Glutamatergic neuron (in vitro differentiated cells): ENCODE results near the gene FKRP. TPM values are rescaled to one million over a fixed set of nuclear protein-coding genes. Genes with fewer than 3 reads are reported as not detected.
A peak's percentile ranks its signal among the peaks of the same experiment; 100 is the strongest.
"Not testable (repeated sequence)": the region's sequence is repeated elsewhere in the genome, so short reads cannot be mapped to it uniquely, and the experiment has no call there.

Source experiments
- DNase-seq: peaks from one replicate; pipeline ENCODE4 v3.0.0; 2022
- H3K27ac Mint-ChIP-seq: one replicate; pipeline ENCODE4 v1.8.0; 2020; ENCODE audit warnings: mild to moderate bottlenecking, mixed read lengths, inconsistent platforms; ENCODE audit not compliant: unreplicated experiment
- H3K27me3 Mint-ChIP-seq: one replicate; pipeline ENCODE4 v1.8.0; 2020; ENCODE audit warnings: mild to moderate bottlenecking, moderate library complexity, mixed read lengths, inconsistent platforms; ENCODE audit not compliant: unreplicated experiment
- H3K36me3 Mint-ChIP-seq: one replicate; pipeline ENCODE4 v1.8.0; 2020; ENCODE audit warnings: mild to moderate bottlenecking, mixed read lengths, inconsistent platforms; ENCODE audit not compliant: unreplicated experiment
- H3K4me1 Mint-ChIP-seq: one replicate; pipeline ENCODE4 v1.8.0; 2020; ENCODE audit warnings: mild to moderate bottlenecking, low read depth, mixed read lengths, inconsistent platforms; ENCODE audit not compliant: unreplicated experiment
- H3K4me3 Mint-ChIP-seq: one replicate; pipeline ENCODE4 v1.8.0; 2020; ENCODE audit warnings: mild to moderate bottlenecking, mixed read lengths, inconsistent platforms; ENCODE audit not compliant: unreplicated experiment
- H3K9me3 Mint-ChIP-seq: one replicate; pipeline ENCODE4 v1.8.0; 2020; ENCODE audit warnings: mild to moderate bottlenecking, moderate library complexity, mixed read lengths, inconsistent platforms; ENCODE audit not compliant: unreplicated experiment
- total RNA-seq: library from RNA; stranded (reverse); fragmentation: NEBNext Ultra II Directional; extraction: Animal tissue kit (Norgen Biotek cat#: 25700); gene quantifications from one replicate; pipeline ENCODE4 v1.2.1, GENCODE V29; 2021; ENCODE audit not compliant: unreplicated experiment
- TF ChIP-seq, protein P1 (sequence below): fragments of 200-600 bp; sonication (generic); IDR thresholded peaks from one replicate; pipeline ENCODE4 v1.5.0; 2021; ENCODE audit not compliant: partially characterized antibody, unreplicated experiment

FKRP gene
- total RNA-seq, 1 donor from 2014 or later: 46.6 TPM

DNA sequence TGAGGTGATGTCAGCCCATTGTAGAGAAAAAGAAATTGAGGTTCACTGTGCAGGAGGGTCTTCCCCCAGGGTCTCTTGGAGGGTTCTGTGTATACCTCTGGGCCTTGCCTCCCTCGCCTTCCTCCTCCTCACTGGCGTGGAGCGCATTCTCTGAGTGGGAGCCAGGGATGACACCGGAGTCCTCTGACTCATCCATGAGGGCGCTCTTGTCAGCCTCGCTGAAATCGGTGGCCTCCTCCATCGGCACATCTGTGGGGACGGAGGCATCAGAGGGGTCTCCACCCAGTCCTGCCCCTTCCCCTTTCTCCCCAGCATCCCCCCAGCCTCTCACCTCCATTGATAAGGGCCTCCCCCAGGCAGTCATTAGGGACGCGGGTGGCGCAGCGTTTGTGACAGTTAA lies 45.2 kb upstream of the FKRP start:
- no peaks in the 10 kb centered on the region for H3K36me3 Mint-ChIP-seq
- TF ChIP-seq, protein P1, sequence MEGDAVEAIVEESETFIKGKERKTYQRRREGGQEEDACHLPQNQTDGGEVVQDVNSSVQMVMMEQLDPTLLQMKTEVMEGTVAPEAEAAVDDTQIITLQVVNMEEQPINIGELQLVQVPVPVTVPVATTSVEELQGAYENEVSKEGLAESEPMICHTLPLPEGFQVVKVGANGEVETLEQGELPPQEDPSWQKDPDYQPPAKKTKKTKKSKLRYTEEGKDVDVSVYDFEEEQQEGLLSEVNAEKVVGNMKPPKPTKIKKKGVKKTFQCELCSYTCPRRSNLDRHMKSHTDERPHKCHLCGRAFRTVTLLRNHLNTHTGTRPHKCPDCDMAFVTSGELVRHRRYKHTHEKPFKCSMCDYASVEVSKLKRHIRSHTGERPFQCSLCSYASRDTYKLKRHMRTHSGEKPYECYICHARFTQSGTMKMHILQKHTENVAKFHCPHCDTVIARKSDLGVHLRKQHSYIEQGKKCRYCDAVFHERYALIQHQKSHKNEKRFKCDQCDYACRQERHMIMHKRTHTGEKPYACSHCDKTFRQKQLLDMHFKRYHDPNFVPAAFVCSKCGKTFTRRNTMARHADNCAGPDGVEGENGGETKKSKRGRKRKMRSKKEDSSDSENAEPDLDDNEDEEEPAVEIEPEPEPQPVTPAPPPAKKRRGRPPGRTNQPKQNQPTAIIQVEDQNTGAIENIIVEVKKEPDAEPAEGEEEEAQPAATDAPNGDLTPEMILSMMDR: no peak
- H3K27me3 Mint-ChIP-seq: peaks cover 2% of the 10 kb centered on the region
- H3K27ac Mint-ChIP-seq: no peak overlapping the region
- no peak overlapping the region for H3K4me3 Mint-ChIP-seq
- H3K4me1 Mint-ChIP-seq: no peaks in the 10 kb centered on the region
- DNase-seq: no peak
- peaks cover 1% of the 10 kb centered on the region for H3K9me3 Mint-ChIP-seq

DNA sequence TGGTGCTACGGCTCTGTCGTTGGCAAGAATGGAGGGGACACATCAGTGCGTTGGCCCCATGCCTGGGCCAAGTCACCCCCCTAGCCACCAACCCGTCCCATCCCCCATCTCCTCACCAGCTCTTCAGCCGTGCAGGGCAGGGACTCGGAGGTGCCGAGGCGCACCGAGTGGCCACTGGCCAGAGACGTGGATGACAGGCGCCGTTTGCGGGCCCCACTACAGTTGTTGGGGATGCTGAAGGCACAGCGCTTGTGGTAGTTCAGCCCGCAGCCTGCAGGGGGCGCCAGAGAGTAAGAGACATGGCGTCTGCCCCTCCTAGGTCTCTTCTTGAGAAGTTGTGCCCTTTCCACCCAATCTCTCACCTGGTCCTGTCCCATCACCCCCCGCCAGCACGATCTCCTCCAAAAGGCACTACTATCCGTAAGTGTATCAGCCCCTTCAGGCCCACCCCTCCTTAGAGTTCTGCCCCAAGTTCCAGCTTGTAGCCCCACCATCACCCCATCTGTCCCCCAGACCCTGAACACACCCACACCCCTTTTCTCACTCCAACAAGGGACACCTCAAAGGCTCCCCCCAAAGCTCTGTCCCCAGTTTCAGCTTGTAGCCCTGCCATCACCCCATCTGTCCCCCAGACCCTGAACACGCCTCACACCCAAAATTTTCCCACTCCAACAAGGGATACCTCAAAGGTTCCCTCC lies 41.3 kb upstream of the FKRP start:
- Mint-ChIP-seq H3K36me3 (no peaks in the 10 kb centered on the region), H3K27me3 (no peaks in the 10 kb centered on the region), H3K9me3 (peaks cover 3% of the 10 kb centered on the region), H3K4me1 (no peaks in the 10 kb centered on the region), H3K27ac (no peak overlapping the region), H3K4me3 (no peak overlapping the region)
- DNase-seq: peak; percentile 91
- TF ChIP-seq, protein P1: peak; percentile 98

DNA sequence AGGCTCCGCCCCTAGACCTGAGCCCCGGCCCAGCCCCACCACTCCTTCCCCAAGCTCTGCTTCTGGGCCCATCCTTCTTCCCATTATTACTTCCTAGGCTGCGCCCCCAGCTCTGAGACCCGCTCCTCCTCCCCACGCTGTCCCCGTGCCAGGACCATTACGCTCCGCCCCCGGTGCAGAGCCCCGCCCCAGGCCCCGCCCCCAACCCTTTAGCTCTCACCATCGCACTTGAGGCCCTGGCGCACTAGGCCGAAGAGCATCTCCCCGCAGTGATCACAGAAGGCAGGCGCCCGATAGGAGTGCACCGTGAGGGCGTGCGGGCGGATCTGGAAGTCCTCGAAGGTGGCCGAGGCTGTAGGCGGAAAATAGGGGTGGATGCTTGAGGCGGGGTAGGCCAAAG lies 35.2 kb upstream of the FKRP start:
- TF ChIP-seq, protein P1: no peak
- peaks cover 10% of the 10 kb centered on the region for H3K4me1 Mint-ChIP-seq
- H3K36me3 Mint-ChIP-seq: no peaks in the 10 kb centered on the region
- no peak for DNase-seq
- no peak overlapping the region for H3K4me3 Mint-ChIP-seq
- H3K27ac Mint-ChIP-seq: no peak overlapping the region
- peaks cover 2% of the 10 kb centered on the region for H3K27me3 Mint-ChIP-seq
- H3K9me3 Mint-ChIP-seq: peaks cover 5% of the 10 kb centered on the region

DNA sequence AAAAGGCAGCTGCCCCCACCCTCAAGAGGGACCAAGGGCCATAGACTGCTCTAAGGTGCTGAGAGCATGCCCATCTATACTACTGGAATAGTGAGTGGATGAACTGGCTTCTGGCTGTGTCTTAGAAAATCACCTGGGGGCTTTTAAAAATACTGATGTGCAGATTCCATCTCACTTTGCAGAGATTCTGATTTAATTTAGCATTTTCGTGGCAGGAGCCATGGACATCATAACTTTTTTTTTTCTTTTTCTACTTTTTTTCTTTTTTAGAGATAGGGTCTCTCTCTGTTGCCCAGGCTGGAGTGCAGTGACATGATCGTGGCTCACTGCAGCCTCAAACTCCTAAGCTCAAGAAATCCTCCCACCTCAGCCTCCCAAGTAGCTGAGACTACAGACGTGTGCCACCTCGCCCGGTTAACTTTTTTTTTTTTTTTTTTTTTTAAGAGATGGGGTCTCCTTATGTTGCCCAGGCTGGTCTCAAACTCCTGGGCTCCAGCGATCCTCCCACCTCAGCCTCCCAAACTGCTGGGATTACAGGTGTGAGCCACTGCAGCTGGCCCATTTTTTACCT lies 33.0 kb upstream of the FKRP start:
- not testable (repeated sequence) for DNase-seq, H3K9me3 Mint-ChIP-seq, H3K36me3 Mint-ChIP-seq, H3K27me3 Mint-ChIP-seq, H3K27ac Mint-ChIP-seq
- Mint-ChIP-seq H3K4me3 (peak overlapping the region; percentile 86), H3K4me1 (peaks cover 13% of the 10 kb centered on the region)

DNA sequence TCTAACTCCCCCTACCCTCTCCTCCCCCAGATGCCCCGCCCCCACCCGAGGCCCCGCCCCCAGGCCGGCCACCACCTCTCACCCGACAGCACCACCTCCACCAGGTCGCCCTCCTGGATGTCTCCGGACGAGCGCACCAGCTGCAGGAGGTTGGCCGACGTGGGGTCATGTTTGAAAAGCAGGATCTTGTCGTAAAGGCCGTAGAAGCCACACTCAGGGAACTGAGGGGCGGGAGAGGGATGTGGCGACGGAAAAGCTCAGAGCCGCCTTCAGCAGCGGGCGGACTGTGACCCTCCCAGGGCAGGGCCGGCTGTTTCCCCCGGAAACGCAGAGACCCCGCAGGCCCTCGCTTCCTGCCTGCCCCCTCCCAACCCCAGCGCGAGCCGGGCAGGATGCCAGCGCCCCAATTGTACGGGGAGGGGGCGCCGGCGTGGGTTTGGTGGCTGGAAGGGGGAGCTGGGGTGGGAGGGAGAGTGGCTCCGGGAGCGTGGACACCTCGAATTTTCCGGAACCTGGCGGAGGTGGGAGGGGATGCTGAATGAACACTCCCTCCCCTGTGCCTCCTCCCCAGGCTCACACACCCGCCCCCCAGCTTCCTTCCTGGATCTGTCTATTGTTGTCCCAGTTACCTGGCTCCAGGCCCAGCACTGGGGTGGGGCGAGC lies 31.9 kb upstream of the FKRP start:
- H3K4me1 Mint-ChIP-seq: peaks cover 13% of the 10 kb centered on the region
- TF ChIP-seq, protein P1: no peak
- peak; percentile 80 for DNase-seq
- H3K27me3 Mint-ChIP-seq: peaks cover 5% of the 10 kb centered on the region
- H3K9me3 Mint-ChIP-seq: peaks cover 3% of the 10 kb centered on the region
- H3K36me3 Mint-ChIP-seq: no peaks in the 10 kb centered on the region
- H3K4me3 Mint-ChIP-seq: peak overlapping the region; percentile 86
- H3K27ac Mint-ChIP-seq: peak overlapping the region; percentile 90
